A549 (cell line): ENCODE results near the gene NUDT7. TPM values are rescaled to one million over a fixed set of nuclear protein-coding genes. Genes with fewer than 3 reads are reported as not detected.

Source experiments
- ATAC-seq, 2 experiments: fragments of 200-7000 bp in 1 of 2; fragments of >200 bp in 1 of 2; cut with Nextera tagmentation in 1 of 2; cut with Tn5 transposase in 1 of 2; 3 replicates each; pipeline versions ENCODE4 v1.8.0 to v1.9.1; 2018 to 2020; ENCODE audit warnings: mild to moderate bottlenecking in 1 of 2, moderate library complexity in 1 of 2
- CTCF ChIA-PET: fragments of 300-600 bp; sonication (Branson Sonifier 250); formaldehyde crosslinking; extraction: SDS; loops from one replicate; lab custom pipeline; 2021; ENCODE audit warnings: antibody characterized with exemption, inconsistent platforms; lab: Yijun Ruan, JAX
- POLR2A ChIA-PET: fragments of 350-600 bp; formaldehyde crosslinking; extraction: SDS; loops from one replicate; lab custom pipeline; 2021; ENCODE audit warnings: antibody characterized with exemption, inconsistent platforms; lab: Yijun Ruan, JAX
- DNase-seq, 2 experiments: peaks; one replicate each; pipeline versions ENCODE4 v3.0.0 to v3.0.0-alpha.2; 2011 to 2016; ENCODE audit warnings: low read depth in 1 of 2, low spot score in 1 of 2
- FAIRE-seq: peaks from 2 replicates; lab custom pipeline; 2011; peaks lifted over from hg19 to GRCh38; lab: Jason Lieb, UNC
- H3K27ac ChIP-seq, 2 experiments: fragments of >200 bp; sonication (Bioruptor Twin); formaldehyde crosslinking; 3 replicates each; pipeline ENCODE4 v1.5.1; 2016 to 2017
- H3K4me1 ChIP-seq: fragments of >200 bp; sonication (Bioruptor Twin); formaldehyde crosslinking; 3 replicates; pipeline ENCODE4 v1.6.1; 2016
- H3K4me2 ChIP-seq: fragments of >200 bp; sonication (Bioruptor Twin); formaldehyde crosslinking; 3 replicates; pipeline ENCODE4 v1.6.1; 2016
- H3K4me3 ChIP-seq: fragments of >200 bp; sonication (Bioruptor Twin); formaldehyde crosslinking; 3 replicates; pipeline ENCODE4 v1.5.1; 2016
- H3K9me3 ChIP-seq: fragments of >200 bp; sonication (Bioruptor Twin); formaldehyde crosslinking; 3 replicates; pipeline ENCODE4 v1.6.1; 2016
- BHLHE40 ChIP-seq: IDR thresholded peaks from 2 replicates; pipeline ENCODE4 v1.6.1; 2012; ENCODE audit warnings: low read depth, low read length, inconsistent platforms
- CEBPB ChIP-seq, 2 experiments: fragments of >200 bp in 1 of 2; sonication (Bioruptor Twin) in 1 of 2; formaldehyde crosslinking in 1 of 2; IDR thresholded peaks; 2 replicates each; pipeline ENCODE4 v1.6.1; 2012 to 2016
- CHD4 ChIP-seq: fragments of 200-600 bp; sonication (generic); IDR thresholded peaks from 2 replicates; pipeline ENCODE4 v1.6.1; 2016; ENCODE audit warnings: antibody characterized with exemption, mild to moderate bottlenecking, borderline replicate concordance
- EP300 ChIP-seq, 2 experiments: fragments of >200 bp; sonication (Bioruptor Twin); formaldehyde crosslinking; IDR thresholded peaks; 2 replicates in 1 of 2; 3 replicates in 1 of 2; pipeline ENCODE4 v1.6.1; 2016 to 2017
- FOSL2 ChIP-seq, 2 experiments: fragments of 450-650 bp in 1 of 2; fragments of >200 bp in 1 of 2; sonication (Bioruptor Twin) in 1 of 2; formaldehyde crosslinking; IDR thresholded peaks; 2 replicates each; pipeline versions ENCODE4 v1.5.0 to v1.6.1; 2016 to 2020; ENCODE audit warnings: mild to moderate bottlenecking in 1 of 2, moderate library complexity in 1 of 2
- GATA3 ChIP-seq: IDR thresholded peaks from 2 replicates; pipeline ENCODE4 v1.6.1; 2012; ENCODE audit warnings: borderline replicate concordance
- HOXB13 ChIP-seq: fragments of 250-450 bp; sonication (Bioruptor Pico); IDR thresholded peaks from 2 replicates; pipeline ENCODE4 v1.5.0; 2020; ENCODE audit warnings: low read depth, mild to moderate bottlenecking, moderate library complexity
- JUNB ChIP-seq: fragments of >200 bp; sonication (Bioruptor Twin); formaldehyde crosslinking; IDR thresholded peaks from 2 replicates; pipeline ENCODE4 v1.6.1; 2016
- KDM5A ChIP-seq: fragments of 200-600 bp; sonication (generic); IDR thresholded peaks from 2 replicates; pipeline ENCODE4 v1.6.1; 2016; ENCODE audit warnings: antibody characterized with exemption, mild to moderate bottlenecking
- MAFK ChIP-seq: fragments of 450-650 bp; IDR thresholded peaks from 2 replicates; pipeline ENCODE4 v1.6.1; 2014; ENCODE audit not compliant: partially characterized antibody
- PHF8 ChIP-seq: fragments of 200-600 bp; sonication (generic); IDR thresholded peaks from 2 replicates; pipeline ENCODE4 v1.6.1; 2016; ENCODE audit warnings: low read depth, mild to moderate bottlenecking, antibody characterized with exemption, moderate library complexity, borderline replicate concordance
- POLR2A ChIP-seq: IDR thresholded peaks from 2 replicates; pipeline ENCODE4 v1.6.1; 2012; ENCODE audit warnings: mild to moderate bottlenecking, low read length
- RNF2 ChIP-seq: fragments of 200-600 bp; sonication (generic); IDR thresholded peaks from 2 replicates; pipeline ENCODE4 v1.6.1; 2016; ENCODE audit warnings: low read depth, mild to moderate bottlenecking, antibody characterized with exemption, moderate library complexity, borderline replicate concordance
- SREBF2 ChIP-seq: fragments of 450-650 bp; IDR thresholded peaks from 2 replicates; pipeline ENCODE4 v1.6.1; 2014; ENCODE audit warnings: mild to moderate bottlenecking, moderate library complexity
- USF2 ChIP-seq: fragments of 450-650 bp; IDR thresholded peaks from 2 replicates; pipeline ENCODE4 v1.6.1; 2014; ENCODE audit warnings: antibody characterized with exemption
- ZC3H11A ChIP-seq: fragments of 450-650 bp; IDR thresholded peaks from 2 replicates; pipeline ENCODE4 v1.6.1; 2014; ENCODE audit warnings: antibody characterized with exemption, mild to moderate bottlenecking
- ZNF302 ChIP-seq: fragments of 250-450 bp; sonication (Bioruptor Pico); IDR thresholded peaks from 2 replicates; pipeline ENCODE4 v1.9.0; 2021; ENCODE audit warnings: inconsistent platforms, mild to moderate bottlenecking, moderate library complexity
- WGBS: methylation state at CpG from one replicate; pipeline ENCODE4 v1.1.6; 2017; ENCODE audit errors: missing lambda C conversion rate; 5-methylcytosine and 5-hydroxymethylcytosine counted together
- polyA plus RNA-seq, 4 experiments: library from polyadenylated mRNA; depleted of rRNA in 3 of 4; stranded (reverse); fragments of >200 nt; fragmentation: RNase III in 1 of 4; extraction: RNeasy Plus Mini Kit Qiagen cat#74134 plus additional on column Dnase treatment in 1 of 4; gene quantifications; 2 replicates in 3 of 4; 3 replicates in 1 of 4; pipeline ENCODE4 v1.2.3, GENCODE V29; 2011 to 2017
- TF ChIP-seq, protein P1 (sequence below): IDR thresholded peaks from 2 replicates; pipeline ENCODE4 v1.6.1; 2012
- TF ChIP-seq, protein P2 (sequence below): fragments of >200 bp; sonication (Bioruptor Twin); formaldehyde crosslinking; IDR thresholded peaks from 3 replicates; pipeline ENCODE4 v1.6.1; 2016
- TF ChIP-seq, protein P3 (sequence below): fragments of >200 bp; sonication (Bioruptor Twin); formaldehyde crosslinking; IDR thresholded peaks from 2 replicates; pipeline ENCODE4 v1.6.1; 2016
- TF ChIP-seq, protein P4 (sequence below): fragments of 150-350 bp; IDR thresholded peaks from 2 replicates; pipeline ENCODE4 v1.6.1; 2014; ENCODE audit warnings: low read depth, mild to moderate bottlenecking, low read length

The NUDT7 gene
- polyA plus RNA-seq, 2 of the 4 experiments (the other 2 are of a cell fraction), result 6.9 to 19.8 TPM

- DNase-seq (no peak), FAIRE-seq (no peak), ATAC-seq (no peak)
- no peak overlapping the region for H3K4me3 ChIP-seq
- no peaks in the 10 kb centered on the region for H3K4me1 ChIP-seq
- ChIA-PET POLR2A (no interaction called here), CTCF (no interaction called here)
- no peak for TF ChIP-seq ZC3H11A
- TF ChIP-seq POLR2A, result no peak
- no peak for TF ChIP-seq FOSL2 (IDR thresholded peaks at IDR 0.05)
- no peak for TF ChIP-seq FOSL2 (CRISPR knock-in tag; IDR thresholded peaks at IDR 0.05)
- no peak for TF ChIP-seq HOXB13 (CRISPR knock-in tag)
- TF ChIP-seq MAFK, result peak; percentile 50
- TF ChIP-seq CHD4, result no peak
- TF ChIP-seq, protein P1, sequence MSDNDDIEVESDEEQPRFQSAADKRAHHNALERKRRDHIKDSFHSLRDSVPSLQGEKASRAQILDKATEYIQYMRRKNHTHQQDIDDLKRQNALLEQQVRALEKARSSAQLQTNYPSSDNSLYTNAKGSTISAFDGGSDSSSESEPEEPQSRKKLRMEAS, result no peak
- no peak overlapping the region for H3K4me2 ChIP-seq
- no peaks in the 10 kb centered on the region for H3K9me3 ChIP-seq
- no peak overlapping the region for H3K27ac ChIP-seq
- 0% methylated on average over 1 of the region's 1 CpG for WGBS
Measured at GRCh38 chr16:77729951-77730350, 7.6 kb downstream of the NUDT7 start.

GRCh38 chr16:77732241-77732946 is 10.1 kb downstream of the NUDT7 start:
- Histone ChIP-seq H3K4me3 (no peak overlapping the region), H3K9me3 (no peaks in the 10 kb centered on the region), H3K4me1 (no peaks in the 10 kb centered on the region)
- FAIRE-seq (no peak), ATAC-seq (no peak), DNase-seq (no peak)
- TF ChIP-seq, protein P2, sequence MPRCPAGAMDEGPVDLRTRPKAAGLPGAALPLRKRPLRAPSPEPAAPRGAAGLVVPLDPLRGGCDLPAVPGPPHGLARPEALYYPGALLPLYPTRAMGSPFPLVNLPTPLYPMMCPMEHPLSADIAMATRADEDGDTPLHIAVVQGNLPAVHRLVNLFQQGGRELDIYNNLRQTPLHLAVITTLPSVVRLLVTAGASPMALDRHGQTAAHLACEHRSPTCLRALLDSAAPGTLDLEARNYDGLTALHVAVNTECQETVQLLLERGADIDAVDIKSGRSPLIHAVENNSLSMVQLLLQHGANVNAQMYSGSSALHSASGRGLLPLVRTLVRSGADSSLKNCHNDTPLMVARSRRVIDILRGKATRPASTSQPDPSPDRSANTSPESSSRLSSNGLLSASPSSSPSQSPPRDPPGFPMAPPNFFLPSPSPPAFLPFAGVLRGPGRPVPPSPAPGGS, result no peak
- TF ChIP-seq, protein P3, sequence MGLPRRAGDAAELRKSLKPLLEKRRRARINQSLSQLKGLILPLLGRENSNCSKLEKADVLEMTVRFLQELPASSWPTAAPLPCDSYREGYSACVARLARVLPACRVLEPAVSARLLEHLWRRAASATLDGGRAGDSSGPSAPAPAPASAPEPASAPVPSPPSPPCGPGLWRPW, result no peak
- TF ChIP-seq, protein P1, result no peak
- no peak for TF ChIP-seq ZNF302 (CRISPR knock-in tag)
- TF ChIP-seq MAFK, result no peak
- no peak for TF ChIP-seq SREBF2
- no peak for TF ChIP-seq EP300 (IDR thresholded peaks at IDR 0.05)
- no peak for TF ChIP-seq HOXB13 (CRISPR knock-in tag)
- TF ChIP-seq CEBPB (IDR thresholded peaks at IDR 0.05), result no peak
- no peak for TF ChIP-seq RNF2
- no peak for TF ChIP-seq GATA3
- no peak for TF ChIP-seq BHLHE40
- no peak for TF ChIP-seq USF2
- TF ChIP-seq, protein P4, sequence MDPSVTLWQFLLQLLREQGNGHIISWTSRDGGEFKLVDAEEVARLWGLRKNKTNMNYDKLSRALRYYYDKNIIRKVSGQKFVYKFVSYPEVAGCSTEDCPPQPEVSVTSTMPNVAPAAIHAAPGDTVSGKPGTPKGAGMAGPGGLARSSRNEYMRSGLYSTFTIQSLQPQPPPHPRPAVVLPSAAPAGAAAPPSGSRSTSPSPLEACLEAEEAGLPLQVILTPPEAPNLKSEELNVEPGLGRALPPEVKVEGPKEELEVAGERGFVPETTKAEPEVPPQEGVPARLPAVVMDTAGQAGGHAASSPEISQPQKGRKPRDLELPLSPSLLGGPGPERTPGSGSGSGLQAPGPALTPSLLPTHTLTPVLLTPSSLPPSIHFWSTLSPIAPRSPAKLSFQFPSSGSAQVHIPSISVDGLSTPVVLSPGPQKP, result no peak
- TF ChIP-seq PHF8, result no peak
- no peak for TF ChIP-seq JUNB
- TF ChIP-seq KDM5A, result no peak
- TF ChIP-seq, all 56 proteins: peak for 0
- WGBS, result 67% methylated on average over 11 of the region's 11 CpGs
- H3K4me2 ChIP-seq, result no peak overlapping the region
- ChIA-PET POLR2A (no interaction called here), CTCF (no interaction called here)
- no peak overlapping the region for H3K27ac ChIP-seq
